ENCODE results near the gene AAGAB.
"Not testable (repeated sequence)": the region's sequence is repeated elsewhere in the genome, so short reads cannot be mapped to it uniquely, and the experiment has no call there.

Gene AAGAB, protein sequence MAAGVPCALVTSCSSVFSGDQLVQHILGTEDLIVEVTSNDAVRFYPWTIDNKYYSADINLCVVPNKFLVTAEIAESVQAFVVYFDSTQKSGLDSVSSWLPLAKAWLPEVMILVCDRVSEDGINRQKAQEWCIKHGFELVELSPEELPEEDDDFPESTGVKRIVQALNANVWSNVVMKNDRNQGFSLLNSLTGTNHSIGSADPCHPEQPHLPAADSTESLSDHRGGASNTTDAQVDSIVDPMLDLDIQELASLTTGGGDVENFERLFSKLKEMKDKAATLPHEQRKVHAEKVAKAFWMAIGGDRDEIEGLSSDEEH

DNA sequence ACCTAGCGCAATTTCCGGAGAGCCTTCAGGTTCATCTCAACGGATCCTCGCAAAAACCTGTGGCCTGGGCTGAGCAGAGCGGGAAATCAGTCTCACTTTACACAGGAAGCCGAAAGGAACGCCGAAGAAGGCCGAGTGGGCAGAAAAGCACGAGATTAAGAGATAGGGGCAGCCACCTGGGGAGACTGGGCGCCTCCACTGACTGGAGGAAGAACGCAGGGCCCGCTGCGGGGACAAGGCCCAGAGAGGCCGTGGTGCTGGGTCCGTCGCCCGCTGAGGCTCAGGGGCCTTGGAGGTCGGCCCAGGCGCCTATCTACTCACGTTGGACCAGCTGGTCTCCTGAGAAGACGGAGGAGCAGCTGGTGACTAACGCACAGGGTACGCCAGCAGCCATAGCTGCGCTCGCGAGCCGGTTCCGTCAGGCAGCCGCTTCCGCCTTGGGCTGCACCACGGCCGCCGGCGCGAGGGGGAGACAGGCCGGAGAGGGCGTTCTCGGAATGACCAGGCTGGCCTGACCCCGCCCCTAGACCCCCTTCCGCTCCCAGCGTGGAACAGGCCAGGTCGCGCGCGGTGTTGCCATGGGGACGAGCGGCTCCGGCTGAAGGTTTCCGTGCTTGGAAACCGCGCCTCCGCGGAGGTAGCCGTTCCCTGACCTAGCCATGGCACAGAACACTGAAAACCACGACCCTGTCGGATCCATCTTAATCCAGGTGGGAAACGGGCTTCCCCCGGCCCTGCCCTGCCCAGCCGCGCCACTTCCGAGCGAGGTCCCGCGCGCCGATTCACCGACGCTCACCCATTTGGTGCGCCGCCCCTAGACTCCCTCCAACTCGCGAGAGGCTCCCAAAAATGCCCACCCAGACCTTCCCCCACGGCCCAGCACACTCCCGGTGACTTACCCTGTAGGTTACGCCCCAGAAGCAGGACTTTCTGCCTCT lies at the start of gene AAGAB, which contains the start of gene IQCH:
Gene AAGAB (minus strand): TSS at position 424 of the 938 bp plus-strand sequence. CDS start 30 bp downstream, at position 394.
Gene IQCH (plus strand): TSS at position 549 of the 938 bp plus-strand sequence. CDS start 111 bp downstream, at position 660.
- peak; percentile 99 for DNase-seq

DNA sequence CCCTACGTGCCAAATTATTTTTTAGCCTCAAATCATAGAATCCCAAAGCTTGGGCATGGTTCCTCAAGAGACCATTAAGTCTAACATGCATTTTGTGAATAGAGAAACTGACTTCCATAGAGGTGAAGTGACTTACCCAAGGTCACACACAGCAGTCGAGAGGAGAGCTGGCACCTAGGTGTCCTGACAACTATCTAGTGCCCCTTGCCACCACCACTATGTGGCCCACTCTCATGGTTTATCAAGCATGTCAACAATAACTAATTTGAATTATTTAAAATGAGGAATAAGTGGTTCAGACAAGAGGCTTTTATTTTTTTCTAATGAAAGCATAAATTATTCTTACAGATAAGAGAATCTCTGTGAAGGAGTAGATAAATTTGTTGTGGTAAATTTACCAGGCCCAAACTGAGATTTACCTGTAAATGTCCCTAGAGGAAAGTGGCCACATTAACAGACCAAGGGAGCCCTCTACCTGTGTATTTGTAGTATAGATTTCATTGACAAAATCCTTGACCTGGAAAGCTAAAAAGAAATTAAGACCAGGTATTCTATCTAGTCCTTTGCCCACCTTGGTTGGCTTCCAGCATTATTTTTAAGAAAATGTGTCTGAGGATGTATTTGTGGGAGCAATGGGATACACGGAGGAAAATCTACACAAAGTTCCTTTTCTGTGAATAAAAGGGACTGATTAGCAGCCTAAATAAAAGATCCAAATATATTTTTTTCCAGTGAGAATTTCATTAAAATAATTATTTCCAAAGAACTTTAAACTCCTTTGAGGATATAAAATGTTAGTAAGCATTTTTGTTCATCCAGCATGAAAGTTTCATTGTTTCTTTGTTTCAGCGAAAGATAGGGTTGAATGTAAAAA lies 49.3 kb upstream of the AAGAB start:
- no peak for DNase-seq

DNA sequence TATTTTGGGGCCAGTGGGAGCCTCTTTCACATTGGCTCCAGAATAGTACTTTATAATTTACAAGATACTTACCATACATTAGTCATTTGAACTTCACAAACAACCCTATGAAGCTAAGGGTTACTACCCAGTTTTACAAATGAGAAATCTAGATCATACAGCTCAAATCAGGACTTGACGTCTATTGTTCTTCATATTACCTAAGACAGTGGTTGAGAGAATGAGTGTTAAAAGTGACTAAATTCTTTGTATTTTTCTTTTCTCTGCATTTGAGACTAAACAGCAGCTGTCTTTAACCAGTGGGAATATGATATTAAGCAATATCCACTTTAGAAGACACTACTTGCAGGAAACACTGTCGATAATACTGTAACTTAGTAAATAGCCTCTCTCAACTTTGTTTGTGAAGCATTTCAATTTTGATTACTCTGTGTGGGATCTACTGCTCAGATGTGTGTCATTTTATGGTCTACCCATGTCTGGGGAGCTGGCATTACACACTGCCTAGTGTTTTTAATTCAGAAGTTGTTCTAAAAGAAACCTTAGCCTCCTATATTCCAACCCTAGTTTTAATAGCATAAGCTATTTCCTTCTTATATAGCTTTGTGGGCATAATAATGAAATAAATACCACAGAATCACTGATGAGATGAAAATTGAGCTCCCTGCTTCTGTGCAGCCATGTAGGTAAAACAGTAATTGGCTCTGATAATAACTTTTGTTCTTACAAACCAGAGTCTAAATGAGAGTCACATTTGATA lies 46.0 kb upstream of the AAGAB start:
- DNase-seq = no peak

DNA sequence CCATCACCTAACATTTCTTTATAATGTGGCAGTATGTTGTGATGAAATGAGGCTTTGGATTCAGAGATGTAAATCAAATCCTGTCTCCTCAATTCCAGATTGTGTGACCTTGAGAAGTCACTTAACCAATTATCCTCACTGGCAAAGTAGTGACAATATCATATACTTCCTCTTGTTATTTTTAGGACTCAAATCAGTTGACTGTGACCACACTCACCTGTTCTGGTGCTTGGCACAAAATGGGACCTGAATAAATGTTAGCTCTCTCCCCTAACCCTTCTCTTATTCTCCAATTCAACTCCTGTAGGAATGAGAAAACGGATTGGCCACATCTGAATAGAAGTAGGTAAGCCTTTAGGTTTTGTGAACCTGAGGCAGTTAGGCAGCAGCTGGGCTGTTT lies 42.2 kb upstream of the AAGAB start:
- no peak for DNase-seq

DNA sequence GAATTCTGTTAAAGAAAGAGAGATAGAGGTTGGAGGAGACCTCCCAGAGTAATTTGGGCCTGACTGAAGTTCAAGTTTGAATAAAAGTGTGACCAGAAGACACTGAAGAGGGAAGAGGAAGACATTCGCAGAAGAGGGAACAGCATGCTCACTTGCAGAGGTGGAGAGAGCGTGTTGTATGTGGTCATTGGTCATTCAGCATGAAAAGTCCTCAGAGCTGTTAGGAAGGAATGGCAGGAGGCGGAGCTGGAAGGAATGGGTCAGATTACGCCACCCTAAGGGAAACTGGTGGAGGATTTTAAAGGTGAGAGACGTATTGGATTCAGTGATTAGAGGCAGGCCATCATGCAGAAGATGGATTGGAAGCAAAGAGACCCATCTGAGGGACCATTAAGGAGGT lies 41.7 kb upstream of the AAGAB start:
- no peak for DNase-seq

DNA sequence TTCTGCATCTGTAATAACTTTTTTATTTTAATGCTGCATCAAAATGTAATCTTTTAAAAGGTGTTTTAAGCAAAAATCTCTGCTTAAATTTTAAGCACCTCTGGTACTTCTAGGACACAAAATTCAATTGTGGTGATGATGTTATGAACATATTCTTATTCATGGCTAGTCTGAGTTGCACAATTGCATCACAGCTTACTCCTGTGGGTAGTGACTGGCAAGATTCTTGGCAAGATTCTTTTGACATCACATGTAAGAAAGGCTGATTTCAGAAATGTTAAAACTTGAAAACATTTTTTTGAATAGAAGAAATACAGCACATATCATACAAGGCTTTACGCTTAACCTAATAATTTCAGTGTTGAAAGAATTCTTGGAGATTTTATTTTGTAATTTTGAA lies 35.9 kb upstream of the AAGAB start:
- no peak for DNase-seq

DNA sequence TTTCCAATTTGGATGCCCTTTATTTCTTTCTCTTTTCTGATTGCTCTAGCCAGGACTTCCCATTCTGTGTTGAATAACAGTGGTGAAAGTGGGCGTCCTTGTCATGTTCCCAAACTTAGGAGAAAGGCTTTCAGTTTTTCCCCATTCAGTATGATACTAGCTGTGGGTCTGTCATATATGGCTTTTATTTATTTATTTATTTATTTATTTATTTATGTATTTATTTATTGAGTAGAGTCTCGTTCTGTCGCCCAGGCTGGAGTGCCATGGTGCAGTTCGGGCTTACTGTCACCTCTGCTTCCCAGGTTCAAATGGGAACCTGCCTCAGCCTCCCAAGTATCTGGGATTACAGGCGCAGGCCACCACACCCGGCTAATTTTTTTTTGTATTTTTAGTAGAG lies 31.9 kb upstream of the AAGAB start:
- DNase-seq = not testable (repeated sequence)

DNA sequence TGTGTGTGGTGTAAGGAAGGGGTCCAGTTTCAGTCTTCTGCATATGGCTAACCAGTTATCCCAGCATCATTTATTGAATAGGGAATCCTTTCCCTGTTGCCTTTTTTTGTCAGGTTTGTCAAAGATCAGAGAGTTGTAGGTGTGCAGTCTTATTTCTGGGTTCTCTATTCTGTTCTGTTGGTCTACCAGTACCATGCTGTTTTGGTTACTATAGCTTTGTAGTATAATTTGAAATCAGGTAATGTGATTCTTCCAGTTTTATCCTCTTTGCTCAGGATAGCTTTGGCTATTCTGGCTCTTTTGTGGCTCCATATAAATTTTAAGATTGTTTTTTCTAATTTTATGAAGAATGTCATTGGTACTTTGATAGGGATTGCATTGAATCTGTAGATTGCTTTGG lies 31.2 kb upstream of the AAGAB start:
- not testable (repeated sequence) for DNase-seq

DNA sequence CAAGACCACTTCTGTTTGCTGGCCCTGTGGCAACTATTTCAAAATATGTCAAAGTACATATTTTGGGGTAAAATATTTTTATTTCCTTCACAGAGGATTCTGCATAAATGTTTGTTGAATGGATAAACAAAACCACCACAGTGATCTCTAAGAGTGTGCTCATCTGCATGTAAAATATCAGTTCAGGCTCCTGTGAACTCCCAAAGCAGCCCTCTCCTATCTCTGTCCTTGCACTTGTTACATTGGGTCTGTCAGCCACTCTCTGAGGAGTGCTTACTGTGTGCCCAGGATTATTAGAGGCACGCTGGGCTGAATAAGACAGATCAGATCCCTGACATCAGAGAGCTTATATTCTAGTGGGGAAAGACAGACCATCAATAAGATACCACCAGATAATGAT lies 27.3 kb upstream of the AAGAB start:
- no peak for DNase-seq

DNA sequence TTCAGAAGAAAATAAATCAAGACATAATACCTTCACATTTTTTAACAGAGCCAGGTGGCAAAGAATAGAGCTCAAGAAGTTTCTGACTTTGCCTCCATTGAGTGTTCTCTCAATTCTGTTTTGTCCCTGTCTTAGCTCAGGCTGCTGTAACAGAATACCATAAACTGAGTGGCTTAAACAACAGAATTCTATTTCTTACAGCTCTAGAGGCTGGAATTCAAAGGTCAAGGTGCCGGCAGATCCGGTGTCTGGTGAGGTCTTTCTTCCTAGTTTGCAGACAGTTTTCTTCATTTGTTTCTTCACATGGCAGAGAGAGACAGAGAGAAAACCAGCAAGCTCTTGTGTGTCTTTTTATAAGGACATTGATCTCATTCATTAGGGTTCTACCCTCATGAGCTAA lies 25.8 kb upstream of the AAGAB start:
- DNase-seq = no peak

DNA sequence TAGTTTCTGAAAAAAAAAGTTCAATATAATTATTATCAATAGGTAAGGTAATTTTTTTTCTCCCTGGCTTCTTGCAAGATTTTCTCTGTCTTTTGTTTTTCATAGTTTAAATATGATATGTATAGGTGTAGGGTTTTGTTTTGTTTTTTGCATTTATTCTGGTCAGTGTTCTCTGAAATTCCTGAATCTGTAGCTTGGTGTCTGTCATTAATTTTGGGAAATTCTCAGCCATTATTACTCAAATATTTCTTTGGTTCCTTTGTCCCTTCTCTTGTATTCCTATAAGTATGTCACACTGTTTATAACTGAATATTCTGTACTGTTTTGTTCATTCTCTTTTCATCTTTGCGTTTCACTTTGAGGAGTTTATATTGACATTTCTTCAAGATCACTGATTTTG lies 22.2 kb upstream of the AAGAB start:
- DNase-seq = no peak

DNA sequence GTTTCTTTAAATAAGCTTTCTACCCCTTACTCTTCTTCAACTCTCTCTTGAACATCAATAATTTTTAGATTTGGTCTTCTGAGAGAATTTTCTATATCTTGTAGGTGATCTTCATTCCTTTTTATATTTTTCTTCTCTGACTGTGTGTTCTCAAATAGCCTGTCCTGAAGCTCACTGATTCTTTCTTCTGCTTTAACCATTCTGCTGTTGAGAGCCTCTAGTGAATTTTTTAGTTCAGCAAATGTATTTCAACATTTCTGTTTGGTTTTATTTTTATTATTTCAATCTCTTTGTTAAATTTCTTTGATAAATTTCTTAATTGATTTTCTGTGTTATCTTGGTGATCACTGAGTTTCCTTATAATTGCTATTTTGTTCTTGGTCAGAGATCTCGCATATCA lies 19.8 kb upstream of the AAGAB start:
- DNase-seq = no peak

DNA sequence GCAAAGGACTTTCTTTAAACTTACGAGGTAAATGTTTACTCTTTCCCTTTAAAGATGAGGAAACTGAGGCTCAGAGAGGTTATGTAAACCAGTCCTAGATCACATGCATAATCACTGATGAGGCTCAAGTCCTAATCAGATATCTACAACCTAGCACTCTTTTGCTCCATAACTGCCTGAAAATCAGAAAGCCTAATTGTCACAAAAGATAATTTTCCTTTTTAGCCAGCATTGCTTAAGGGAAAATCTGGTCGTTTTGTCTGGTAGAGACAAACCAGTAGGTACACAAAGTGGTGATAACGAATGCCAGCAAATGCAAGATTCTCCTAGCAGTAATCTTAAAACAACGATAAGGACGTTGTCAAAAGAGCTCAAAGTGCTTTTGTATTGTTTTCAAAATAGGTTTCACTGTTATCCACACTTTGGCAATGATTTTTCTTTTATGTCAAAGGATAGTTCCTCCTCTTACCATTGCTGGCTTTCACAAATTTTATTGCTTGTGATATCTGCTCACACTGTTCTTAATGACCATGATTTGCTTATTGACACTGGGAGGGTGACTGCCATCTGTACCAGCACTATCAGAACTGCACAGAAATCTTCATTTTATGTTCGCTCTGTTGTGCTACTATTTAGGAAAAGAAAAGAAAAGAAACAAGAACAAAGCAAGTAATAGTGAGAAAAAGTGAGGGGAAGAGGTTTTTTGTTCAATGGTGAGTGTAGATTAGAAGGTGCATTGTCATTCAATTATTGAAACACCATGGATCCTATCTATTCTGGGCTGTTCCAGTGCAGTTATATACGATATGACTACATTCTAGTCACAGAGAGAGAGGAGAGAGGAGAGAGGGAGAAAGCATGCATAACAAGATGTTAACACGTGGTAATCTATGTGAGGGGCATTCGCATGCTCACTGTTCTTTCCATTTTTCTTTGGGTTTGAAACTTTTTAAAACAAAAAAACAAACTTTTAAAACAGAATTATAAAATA lies 13.8 kb upstream of the AAGAB start:
- no peak for DNase-seq

DNA sequence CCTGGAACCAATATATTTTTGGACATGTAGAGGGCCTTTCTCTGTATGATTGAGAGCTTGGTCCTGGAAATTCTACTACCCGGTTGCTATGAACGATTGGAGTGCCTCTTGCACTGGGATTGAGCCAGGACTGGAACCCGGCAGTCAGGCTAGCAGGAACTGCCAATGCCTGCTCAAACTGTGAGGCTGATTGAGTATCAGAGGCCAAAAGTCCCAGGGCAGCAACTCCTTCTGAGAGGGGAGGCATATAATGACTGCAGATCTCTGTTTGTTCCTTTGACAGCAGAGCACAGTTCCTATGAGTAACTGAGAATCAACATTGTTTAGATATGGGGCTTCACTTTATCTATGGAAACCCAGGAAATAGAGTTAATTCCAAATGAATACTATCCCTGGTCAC lies 13.0 kb upstream of the AAGAB start:
- DNase-seq = no peak

DNA sequence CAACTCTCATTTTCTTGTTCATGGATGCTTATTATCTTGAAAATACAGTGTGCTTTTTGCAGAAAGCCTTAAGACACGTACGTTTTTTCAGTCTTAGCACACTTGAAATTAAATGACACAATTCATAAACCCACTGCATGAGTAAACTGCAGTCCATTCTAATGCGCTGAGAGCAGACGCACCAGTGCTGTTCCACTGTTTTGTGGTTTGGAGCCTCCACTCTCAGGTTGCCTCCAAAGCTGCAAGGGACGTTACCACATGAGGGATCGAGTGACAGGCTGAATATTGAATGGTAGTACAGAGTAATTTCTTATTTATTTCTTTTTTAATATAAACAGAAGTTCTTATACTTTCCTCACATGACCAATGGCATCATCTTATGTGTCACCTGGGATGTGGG lies 12.4 kb upstream of the AAGAB start:
- DNase-seq = no peak

DNA sequence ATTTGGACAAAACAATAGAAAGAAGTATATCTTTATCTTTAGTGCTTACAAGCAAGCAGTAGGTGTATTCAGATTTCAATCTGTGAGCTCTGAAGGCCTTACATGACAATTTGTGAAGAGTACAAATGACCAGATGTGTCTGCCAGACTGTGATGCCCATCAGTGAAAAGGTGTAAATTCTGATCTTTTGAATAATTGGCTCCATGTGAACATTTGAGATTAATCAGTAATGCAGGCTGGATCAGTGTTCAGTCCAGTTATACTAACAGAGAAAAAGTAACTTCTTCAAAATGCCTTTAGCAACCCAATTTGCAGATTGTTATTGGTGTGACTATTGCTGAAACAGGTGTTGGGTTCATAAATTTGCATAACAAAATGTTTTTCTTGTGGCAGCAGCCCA lies 5.3 kb upstream of the AAGAB start:
- no peak for DNase-seq

DNA sequence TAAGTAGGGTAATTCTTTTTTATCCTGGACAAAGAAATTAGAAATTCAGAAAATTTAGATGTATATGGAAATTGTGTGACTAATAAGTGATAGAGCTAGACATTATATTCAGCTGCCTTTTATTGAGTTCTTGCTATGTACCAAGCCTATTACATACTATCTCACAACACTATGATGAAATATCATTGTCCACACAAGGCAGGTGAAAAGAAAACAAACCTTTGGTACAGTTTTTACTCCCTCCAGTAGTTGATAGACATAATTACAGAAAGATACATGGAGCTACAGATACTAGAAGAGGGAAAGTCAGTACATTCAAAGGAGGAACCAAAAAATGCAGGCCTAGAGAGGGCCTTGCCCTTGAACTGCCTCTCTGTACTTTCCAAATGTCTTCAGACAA lies 4.9 kb upstream of the AAGAB start:
- DNase-seq = no peak

DNA sequence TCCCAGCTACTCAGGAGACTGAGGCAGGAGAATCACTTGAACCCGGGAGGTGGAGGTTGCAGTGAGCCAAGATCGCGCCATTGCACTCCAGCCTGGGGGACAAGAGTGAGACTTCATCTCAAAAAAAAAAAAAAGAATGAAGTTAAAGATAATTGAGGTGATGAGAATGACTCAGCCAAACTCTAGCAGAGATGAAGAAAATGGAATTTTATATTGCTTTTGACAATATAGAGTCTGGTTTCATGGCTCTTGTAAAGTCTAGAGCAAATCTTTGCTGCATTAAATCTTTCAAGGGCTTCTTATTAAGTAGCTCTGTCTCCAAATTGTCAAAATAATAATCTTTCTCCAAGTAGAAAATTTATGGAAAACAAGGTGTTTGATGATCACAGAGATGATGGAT lies 4.0 kb upstream of the AAGAB start:
- not testable (repeated sequence) for DNase-seq

DNA sequence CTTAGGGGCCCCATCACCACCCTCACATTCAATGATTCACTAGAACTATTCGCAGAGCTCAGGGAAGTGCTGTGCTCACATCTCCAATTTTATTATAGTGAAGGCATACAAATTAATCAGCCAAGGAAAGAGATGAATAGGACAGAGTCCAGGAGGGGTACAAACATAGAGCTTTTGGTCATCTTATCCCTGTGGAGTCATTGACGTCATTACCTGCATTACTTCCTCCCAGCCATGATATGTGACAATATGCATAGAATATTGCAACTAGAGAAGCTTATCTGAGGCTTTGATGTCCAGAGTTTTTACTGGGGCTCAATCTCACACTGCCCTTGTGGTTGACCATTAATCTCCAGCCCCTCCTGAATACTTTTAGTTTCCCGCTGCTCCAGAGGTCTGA lies 1.6 kb upstream of the AAGAB start:
- DNase-seq = no peak

DNA sequence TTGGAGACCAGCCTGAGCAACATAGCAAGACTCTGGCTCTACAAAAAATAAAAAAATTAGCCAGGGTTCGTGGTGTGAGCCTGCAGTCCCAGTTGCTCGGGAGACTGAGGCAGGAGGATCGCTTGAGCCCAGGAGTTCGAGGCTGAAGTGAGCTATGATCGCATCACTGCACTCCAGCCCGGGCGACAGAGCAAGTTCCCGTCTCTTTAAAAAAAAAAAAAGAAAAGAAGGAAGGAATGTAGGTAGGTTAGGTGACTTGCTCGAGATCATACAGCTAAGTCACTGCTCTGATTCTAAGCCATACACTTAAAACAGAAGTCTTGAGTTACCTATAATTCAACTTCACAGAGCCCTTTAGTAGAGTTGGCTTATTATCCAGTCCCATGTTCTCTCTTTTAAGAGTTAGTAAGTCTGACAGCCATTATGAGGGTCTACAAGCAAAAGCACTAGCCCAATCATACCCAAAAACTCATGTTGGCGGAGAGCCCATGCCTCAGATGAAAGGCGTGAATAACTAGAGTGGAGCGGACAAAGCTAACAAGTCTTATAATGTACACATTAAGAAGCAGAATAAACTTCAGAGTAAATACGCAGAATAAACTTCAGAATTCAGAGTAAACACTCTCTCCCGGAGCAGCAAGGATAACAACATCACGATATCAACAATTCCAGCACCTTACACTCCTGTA lies 768 bp downstream of the AAGAB start:
- DNase-seq = no peak
